Esophagus squamous epithelium (tissue), 4 donors: ENCODE data around the gene THADA.

Experiments used
- CTCF ChIP-seq, 6 experiments: fragments of 450-650 bp in 4 of 6; fragments of 200-600 bp in 2 of 6; sonication (generic) in 2 of 6; IDR thresholded peaks; one replicate each; pipeline ENCODE4 v1.5.1; 2016 to 2019; ENCODE audit warnings: antibody characterized with exemption in 6 of 6, mild to moderate bottlenecking in 4 of 6, moderate library complexity in 4 of 6
- POLR2A ChIP-seq, 4 donors: fragments of 450-650 bp; IDR thresholded peaks; one replicate each; pipeline ENCODE4 v1.6.1; 2017; ENCODE audit warnings: antibody characterized with exemption in 4 of 4, mild to moderate bottlenecking in 4 of 4, moderate library complexity in 3 of 4

GRCh38 chr2:43453179-43454170, 142.4 kb downstream of the THADA start:
- no peak for TF ChIP-seq CTCF (IDR thresholded peaks at IDR 0.05)
- TF ChIP-seq POLR2A (IDR thresholded peaks at IDR 0.05), result no peak
